Measurements from ENCODE around the gene NOL11. TPM values are rescaled to one million over a fixed set of nuclear protein-coding genes. Genes with fewer than 3 reads are reported as not detected.
"Not testable (repeated sequence)": the region's sequence is repeated elsewhere in the genome, so short reads cannot be mapped to it uniquely, and the experiment has no call there.

NOL11 gene
- total RNA-seq, 2 experiments from 2014 or later: 74.3 to 76.0 TPM

DNA sequence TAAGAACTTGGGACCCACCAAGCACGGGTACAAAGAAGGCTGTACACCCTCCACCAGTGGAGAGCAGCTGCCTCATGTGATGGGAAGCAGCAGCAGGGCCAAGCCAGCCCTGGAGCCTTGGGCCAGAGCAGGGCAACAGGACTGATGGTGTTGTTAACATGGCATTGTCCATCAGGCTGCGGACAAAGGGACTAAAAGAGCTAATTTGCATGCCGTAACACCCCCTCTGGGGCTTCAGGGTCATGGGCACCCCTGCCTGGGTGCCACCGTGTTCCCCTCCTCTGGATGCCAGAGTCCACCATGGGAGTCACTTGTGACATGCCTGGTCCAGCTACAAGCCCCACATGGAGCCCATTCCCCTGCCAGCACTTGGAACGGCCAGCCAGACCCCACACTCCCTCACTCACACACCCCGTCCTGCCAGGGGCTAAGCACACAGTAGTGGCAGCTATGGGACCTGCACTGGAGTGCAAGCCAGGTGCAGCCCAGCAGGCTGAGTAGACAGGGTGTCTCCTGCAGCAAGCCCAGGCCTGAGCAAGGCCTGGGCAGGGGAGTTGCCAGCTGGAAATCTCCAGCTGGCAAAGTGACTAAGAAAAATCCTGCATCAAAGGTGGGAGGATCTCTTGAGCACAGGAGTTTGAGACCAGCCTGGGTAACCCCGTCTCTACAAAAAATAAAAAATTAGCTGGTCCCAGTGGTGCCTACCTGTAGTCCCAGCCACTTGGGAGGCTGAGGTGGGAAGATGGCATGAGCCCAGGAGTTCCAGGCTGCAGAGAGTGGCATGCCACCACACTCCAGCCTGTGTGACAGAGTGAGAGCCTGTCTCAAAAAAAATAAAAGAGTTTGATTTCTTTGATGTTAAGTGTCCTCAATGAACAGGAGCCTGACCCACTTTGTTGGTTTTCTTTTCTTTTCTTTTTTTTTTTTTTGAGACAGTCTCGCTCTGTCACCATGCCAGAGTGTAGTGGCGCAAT lies 33.7 kb downstream of the NOL11 start:
- ChIA-PET CTCF (no interaction called here), POLR2A (interaction anchor here (0.7 to 1.8 kb wide), 2 partner anchors 7 to 16 kb away, joined by 3 to 4 read pairs; no protein-coding TSS in a partner anchor)
- ATAC-seq (no peak), DNase-seq (no peak)
- peaks cover 6% of the 10 kb centered on the region for H3K4me1 Mint-ChIP-seq (ENCODE audit: low read depth)
- TF ChIP-seq CTCF (IDR thresholded peaks at IDR 0.05): no peak
- no peak overlapping the region for H3K4me3 Mint-ChIP-seq
- no peaks in the 10 kb centered on the region for H3K27me3 Mint-ChIP-seq
- H3K27ac Mint-ChIP-seq: no peak overlapping the region
- intact Hi-C loops (cut with micrococcal nuclease): no loop called here
- no peaks in the 10 kb centered on the region for H3K9me3 Mint-ChIP-seq
- peaks cover 52% of the 10 kb centered on the region for H3K36me3 Mint-ChIP-seq (ENCODE audit: low read depth)

DNA sequence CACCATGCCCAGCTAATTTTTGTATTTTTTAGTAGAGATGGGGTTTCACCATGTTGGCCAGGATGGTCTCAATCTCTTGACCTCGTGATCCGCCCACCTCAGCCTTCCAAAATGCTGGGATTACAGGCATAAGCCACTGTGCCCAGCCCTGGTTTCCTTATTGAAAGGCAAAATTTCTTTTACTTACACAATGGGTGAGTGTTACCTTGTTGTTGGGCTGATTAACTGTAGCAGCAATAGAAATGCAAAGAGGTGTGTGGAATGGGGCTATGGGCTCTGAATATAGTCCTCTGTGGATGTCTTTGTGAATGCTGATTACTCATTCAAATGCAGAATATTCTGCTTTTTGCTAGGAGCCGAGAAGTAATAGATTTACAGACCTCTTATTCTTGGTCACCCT lies 34.4 kb downstream of the NOL11 start:
- POLR2A ChIA-PET; H3K4me1 Mint-ChIP-seq (ENCODE audit: low read depth); H3K27ac Mint-ChIP-seq; DNase-seq; intact Hi-C loops (cut with micrococcal nuclease); H3K4me3 Mint-ChIP-seq; CTCF ChIA-PET; H3K27me3 Mint-ChIP-seq; H3K9me3 Mint-ChIP-seq; ATAC-seq: not testable (repeated sequence)
- H3K36me3 Mint-ChIP-seq (ENCODE audit: low read depth): peaks cover 50% of the 10 kb centered on the region

DNA sequence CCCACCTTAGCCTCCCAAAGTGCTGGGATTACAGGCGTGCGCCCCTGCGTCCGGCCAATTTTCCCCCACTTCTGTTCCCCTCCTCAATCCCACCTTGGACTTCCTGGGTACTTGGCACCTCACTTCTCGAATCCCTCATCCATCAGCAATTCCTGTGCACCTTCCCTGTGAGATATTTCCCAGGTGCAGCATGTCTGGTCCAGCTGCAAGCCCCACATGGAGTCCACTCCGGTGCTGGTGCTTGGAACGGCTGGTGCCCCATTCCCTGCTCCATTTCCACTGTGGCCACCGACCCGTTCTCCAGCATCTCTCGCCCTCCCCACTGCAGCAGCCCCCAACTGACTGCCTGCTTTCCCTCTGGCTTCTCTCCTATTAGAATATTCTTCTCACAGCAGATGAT lies 35.3 kb downstream of the NOL11 start:
- Mint-ChIP-seq H3K36me3 (ENCODE audit: low read depth) (peaks cover 43% of the 10 kb centered on the region), H3K27me3 (no peaks in the 10 kb centered on the region), H3K27ac (no peak overlapping the region), H3K4me1 (ENCODE audit: low read depth) (peaks cover 7% of the 10 kb centered on the region), H3K9me3 (no peaks in the 10 kb centered on the region), H3K4me3 (no peak overlapping the region)
- no peak for ATAC-seq
- intact Hi-C loops (cut with micrococcal nuclease): no loop called here
- TF ChIP-seq CTCF (IDR thresholded peaks at IDR 0.05): no peak
- ChIA-PET CTCF (no interaction called here), POLR2A (no interaction called here)
- no peak for DNase-seq

GRCh38 chr17:67754001-67754400 lies 36.3 kb downstream of the NOL11 start:
- H3K4me3 Mint-ChIP-seq: no peak overlapping the region
- peaks cover 34% of the 10 kb centered on the region for H3K36me3 Mint-ChIP-seq (ENCODE audit: low read depth)
- no peak for TF ChIP-seq CTCF (IDR thresholded peaks at IDR 0.05)
- H3K27ac Mint-ChIP-seq: no peak overlapping the region
- no peaks in the 10 kb centered on the region for H3K9me3 Mint-ChIP-seq
- ATAC-seq: no peak
- intact Hi-C loops (cut with micrococcal nuclease): no loop called here
- POLR2A ChIA-PET: no interaction called here
- H3K4me1 Mint-ChIP-seq (ENCODE audit: low read depth): peaks cover 7% of the 10 kb centered on the region
- CTCF ChIA-PET: no interaction called here
- H3K27me3 Mint-ChIP-seq: no peaks in the 10 kb centered on the region
- no peak for DNase-seq

DNA sequence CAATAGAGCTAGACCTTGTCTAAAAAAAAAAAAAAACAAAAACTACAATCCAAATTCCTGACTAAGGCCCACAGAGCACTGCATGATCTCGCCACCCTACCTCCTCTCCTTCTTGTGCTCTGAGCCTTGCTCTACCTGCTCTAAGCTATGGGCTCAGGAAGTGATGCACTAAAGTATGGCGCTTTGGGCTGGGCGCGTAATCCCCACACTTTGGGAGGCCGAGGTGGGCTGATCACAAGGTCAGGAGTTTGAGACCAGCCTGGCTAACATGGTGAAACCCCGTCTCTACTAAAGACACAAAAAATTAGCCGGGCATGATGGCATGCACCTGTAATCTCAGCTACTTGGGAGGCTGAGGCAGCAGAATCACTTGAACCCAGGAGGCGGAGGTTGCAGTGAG lies 37.0 kb downstream of the NOL11 start:
- H3K4me3 Mint-ChIP-seq; DNase-seq; intact Hi-C loops (cut with micrococcal nuclease); ATAC-seq; H3K9me3 Mint-ChIP-seq; H3K27ac Mint-ChIP-seq; H3K4me1 Mint-ChIP-seq (ENCODE audit: low read depth); POLR2A ChIA-PET; CTCF ChIA-PET; H3K27me3 Mint-ChIP-seq: not testable (repeated sequence)
- peaks cover 29% of the 10 kb centered on the region for H3K36me3 Mint-ChIP-seq (ENCODE audit: low read depth)

DNA sequence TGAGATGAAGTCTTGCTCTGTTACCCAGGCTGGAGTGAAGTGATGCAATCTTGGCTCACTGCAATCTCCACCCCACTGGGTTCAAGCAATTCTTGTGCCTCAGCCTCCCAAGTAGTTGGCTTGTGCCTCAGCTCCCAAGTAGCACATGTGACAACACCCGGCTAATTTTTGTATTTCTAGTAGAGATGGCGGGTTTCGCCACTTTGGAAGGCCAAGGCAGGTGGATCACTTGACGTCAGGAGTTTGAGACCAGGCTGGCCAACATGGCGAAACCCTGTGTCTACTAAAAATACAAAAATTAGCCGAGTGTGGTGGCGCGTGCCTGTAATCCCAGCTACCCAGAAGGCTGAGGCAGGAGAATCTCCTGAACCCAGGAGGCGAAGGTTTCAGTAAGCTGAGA lies 39.0 kb downstream of the NOL11 start:
- ATAC-seq; POLR2A ChIA-PET; intact Hi-C loops (cut with micrococcal nuclease); H3K4me3 Mint-ChIP-seq; H3K27ac Mint-ChIP-seq; H3K9me3 Mint-ChIP-seq; CTCF ChIA-PET; H3K4me1 Mint-ChIP-seq (ENCODE audit: low read depth); DNase-seq; H3K27me3 Mint-ChIP-seq: not testable (repeated sequence)
- H3K36me3 Mint-ChIP-seq (ENCODE audit: low read depth): peaks cover 13% of the 10 kb centered on the region

All from activated CD8-positive, alpha-beta T cell treated with anti-CD3 and anti-CD28 coated beads for 36 hours (primary cell).